BLaER1 treated with 17β-estradiol and CSF1 and Interleukin-3, amounts not matched to agents 10 nM and 100 nM (cell line): ENCODE measurements around the gene MTPN.
A peak's percentile ranks its signal among the peaks of the same experiment; 100 is the strongest.

Experiments
- H3K27ac ChIP-seq, 11 experiments: shearing (Covaris generic); formaldehyde crosslinking; 2 replicates each; pipeline ENCODE4 v1.8.1; 2022
- H3K27me3 ChIP-seq, 11 experiments: shearing (Covaris generic); formaldehyde crosslinking; 2 replicates each; pipeline ENCODE4 v1.8.1; 2022
- H3K36me3 ChIP-seq, 11 experiments: shearing (Covaris generic); formaldehyde crosslinking; 2 replicates each; pipeline ENCODE4 v1.8.1; 2022
- H3K4me1 ChIP-seq, 10 experiments: shearing (Covaris generic); formaldehyde crosslinking; 2 replicates each; pipeline ENCODE4 v1.8.1; 2022
- H3K4me2 ChIP-seq, 11 experiments: shearing (Covaris generic); formaldehyde crosslinking; 2 replicates each; pipeline ENCODE4 v1.8.1; 2022
- H3K4me3 ChIP-seq, 10 experiments: shearing (Covaris generic); formaldehyde crosslinking; 2 replicates each; pipeline ENCODE4 v1.8.1; 2022
- H3K9ac ChIP-seq, 11 experiments: shearing (Covaris generic); formaldehyde crosslinking; 2 replicates each; pipeline ENCODE4 v1.8.1; 2022
- H3K9me3 ChIP-seq, 11 experiments: shearing (Covaris generic); formaldehyde crosslinking; replicated peaks in 1 of 11; 2 replicates each; pipeline ENCODE4 v1.8.1; 2022
- H4K20me1 ChIP-seq, 11 experiments: shearing (Covaris generic); formaldehyde crosslinking; 2 replicates each; pipeline ENCODE4 v1.8.1; 2022
- Cebpa-rat ChIP-seq, 11 experiments: shearing (Covaris generic); IDR thresholded peaks; 2 replicates each; pipeline ENCODE4 v1.8.1; 2022

MTPN gene

GRCh38 chr7:135940077-135941075 is 36.8 kb downstream of the MTPN start:
- H3K4me2 ChIP-seq = no peak overlapping the region
- H3K4me1 ChIP-seq = peaks cover 1 to 28% (median 10%) of the 10 kb centered on the region in 10 experiments; a peak in 14 of 20 replicates
- H3K9ac ChIP-seq = no peak overlapping the region
- peaks cover 32 to 99% (median 67%) of the 10 kb centered on the region in 11 experiments; a peak in 20 of 22 replicates for H4K20me1 ChIP-seq
- H3K27me3 ChIP-seq = no peaks in the 10 kb centered on the region
- H3K27ac ChIP-seq = no peak overlapping the region
- H3K36me3 ChIP-seq = peaks cover 32 to 85% (median 60%) of the 10 kb centered on the region in 11 experiments; a peak in 21 of 22 replicates
- no peak for TF ChIP-seq Cebpa-rat (IDR thresholded peaks at IDR 0.05)
- H3K9me3 ChIP-seq = no peaks in the 10 kb centered on the region
- no peak overlapping the region for H3K4me3 ChIP-seq

- H3K4me2 ChIP-seq = no peak overlapping the region
- no peak overlapping the region for H3K4me3 ChIP-seq
- no peaks in the 10 kb centered on the region for H3K9me3 ChIP-seq
- peaks cover 2 to 21% (median 11%) of the 10 kb centered on the region in 10 experiments; a peak in 15 of 20 replicates for H3K4me1 ChIP-seq
- H3K36me3 ChIP-seq = peaks cover 24 to 86% (median 59%) of the 10 kb centered on the region in 11 experiments; a peak in 21 of 22 replicates
- TF ChIP-seq Cebpa-rat (IDR thresholded peaks at IDR 0.05) = no peak
- H3K9ac ChIP-seq = no peak overlapping the region
- no peaks in the 10 kb centered on the region for H3K27me3 ChIP-seq
- peaks cover 33 to 99% (median 69%) of the 10 kb centered on the region in 11 experiments; a peak in 20 of 22 replicates for H4K20me1 ChIP-seq
- no peak overlapping the region for H3K27ac ChIP-seq
These were observed 37.8 kb downstream of the MTPN start for GRCh38 chr7:135939261-135939812.

- no peak for TF ChIP-seq Cebpa-rat (IDR thresholded peaks at IDR 0.05)
- Histone ChIP-seq H3K4me1 (peaks cover 0 to 19% (median 5%) of the 10 kb centered on the region in 10 experiments; a peak in 14 of 20 replicates), H3K9ac (no peak overlapping the region), H3K27me3 (no peaks in the 10 kb centered on the region), H3K36me3 (peaks cover 22 to 86% (median 62%) of the 10 kb centered on the region in 11 experiments; a peak in 21 of 22 replicates), H3K27ac (no peak overlapping the region), H3K9me3 (no peaks in the 10 kb centered on the region), H3K4me2 (no peak overlapping the region), H4K20me1 (peaks cover 38 to 99% (median 71%) of the 10 kb centered on the region in 11 experiments; a peak in 21 of 22 replicates), H3K4me3 (no peak overlapping the region)
These were observed 38.6 kb downstream of the MTPN start for GRCh38 chr7:135938563-135938962.

- peaks cover 0 to 19% (median 3%) of the 10 kb centered on the region in 10 experiments; a peak in 7 of 20 replicates for H3K4me1 ChIP-seq
- no peak overlapping the region for H3K4me3 ChIP-seq
- H3K9ac ChIP-seq = no peak overlapping the region
- H3K27me3 ChIP-seq = no peaks in the 10 kb centered on the region
- H3K4me2 ChIP-seq = no peak overlapping the region
- H3K9me3 ChIP-seq = no peaks in the 10 kb centered on the region
- TF ChIP-seq Cebpa-rat (IDR thresholded peaks at IDR 0.05) = no peak
- no peak overlapping the region for H3K27ac ChIP-seq
- H4K20me1 ChIP-seq = peaks cover 37 to 99% (median 72%) of the 10 kb centered on the region in 11 experiments; a peak in 21 of 22 replicates
- H3K36me3 ChIP-seq = peaks cover 22 to 83% (median 61%) of the 10 kb centered on the region in 11 experiments; a peak in 21 of 22 replicates
These were observed 39.1 kb downstream of the MTPN start for GRCh38 chr7:135938086-135938485.

- TF ChIP-seq Cebpa-rat (IDR thresholded peaks at IDR 0.05) = no peak
- H3K27ac ChIP-seq = no peak overlapping the region
- peaks cover 47 to 99% (median 79%) of the 10 kb centered on the region in 11 experiments; a peak in 21 of 22 replicates for H4K20me1 ChIP-seq
- H3K4me1 ChIP-seq = peaks cover 0 to 31% (median 2%) of the 10 kb centered on the region in 10 experiments; a peak in 3 of 20 replicates
- no peaks in the 10 kb centered on the region for H3K27me3 ChIP-seq
- no peak overlapping the region for H3K4me3 ChIP-seq
- H3K4me2 ChIP-seq = no peak overlapping the region
- no peaks in the 10 kb centered on the region for H3K9me3 ChIP-seq
- peaks cover 12 to 74% (median 47%) of the 10 kb centered on the region in 11 experiments; a peak in 19 of 22 replicates for H3K36me3 ChIP-seq
- no peak overlapping the region for H3K9ac ChIP-seq
These were observed 40.5 kb downstream of the MTPN start for GRCh38 chr7:135936497-135937217.

GRCh38 chr7:135934651-135935050 is 42.5 kb downstream of the MTPN start:
- Histone ChIP-seq H3K9ac (no peak overlapping the region), H3K4me2 (peak overlapping the region in 2 of 11 experiments; percentile 3 to 18; a peak in 1 of 22 replicates), H3K36me3 (peaks cover 17 to 75% (median 56%) of the 10 kb centered on the region in 11 experiments), H3K27me3 (no peaks in the 10 kb centered on the region), H3K4me1 (peaks cover 9 to 39% (median 17%) of the 10 kb centered on the region in 10 experiments; a peak in 14 of 20 replicates), H4K20me1 (peaks cover 63 to 99% (median 93%) of the 10 kb centered on the region in 11 experiments), H3K4me3 (no peak overlapping the region), H3K27ac (no peak overlapping the region), H3K9me3 (no peaks in the 10 kb centered on the region)
- TF ChIP-seq Cebpa-rat (IDR thresholded peaks at IDR 0.05) = no peak

GRCh38 chr7:135933509-135934188 is 43.5 kb downstream of the MTPN start:
- Histone ChIP-seq H3K4me1 (peaks cover 9 to 39% (median 20%) of the 10 kb centered on the region in 10 experiments; a peak in 14 of 20 replicates), H3K36me3 (peaks cover 27 to 82% (median 60%) of the 10 kb centered on the region in 11 experiments), H3K4me3 (no peak overlapping the region), H4K20me1 (peaks cover 64 to 100% (median 96%) of the 10 kb centered on the region in 11 experiments), H3K27me3 (no peaks in the 10 kb centered on the region), H3K4me2 (no peak overlapping the region), H3K9ac (no peak overlapping the region), H3K27ac (no peak overlapping the region), H3K9me3 (no peaks in the 10 kb centered on the region)
- no peak for TF ChIP-seq Cebpa-rat (IDR thresholded peaks at IDR 0.05)

GRCh38 chr7:135932131-135932530 is 45.0 kb downstream of the MTPN start:
- Histone ChIP-seq H3K4me2 (no peak overlapping the region), H3K4me3 (no peak overlapping the region), H3K36me3 (peaks cover 41 to 87% (median 70%) of the 10 kb centered on the region in 11 experiments), H3K9ac (no peak overlapping the region), H3K27ac (no peak overlapping the region), H3K9me3 (no peaks in the 10 kb centered on the region), H3K27me3 (no peaks in the 10 kb centered on the region), H4K20me1 (peaks cover 55 to 99% (median 83%) of the 10 kb centered on the region in 11 experiments), H3K4me1 (peaks cover 9 to 39% (median 20%) of the 10 kb centered on the region in 10 experiments; a peak in 14 of 20 replicates)
- no peak for TF ChIP-seq Cebpa-rat (IDR thresholded peaks at IDR 0.05)
